KMS-11 (cell line): ENCODE data around the gene TCF12.
A peak's percentile ranks its signal among the peaks of the same experiment; 100 is the strongest.

Experiments used
- H2AFZ ChIP-seq: fragments of 200-600 bp; sonication (generic); 2 replicates; pipeline ENCODE4 v1.6.1; 2016; ENCODE audit warnings: antibody characterized with exemption, mixed run types, low read depth
- H3K27ac ChIP-seq: fragments of 200-600 bp; sonication (generic); 2 replicates; pipeline ENCODE4 v1.6.1; 2016; ENCODE audit warnings: mild to moderate bottlenecking, mixed run types
- H3K27me3 ChIP-seq: fragments of 200-600 bp; sonication (generic); 2 replicates; pipeline ENCODE4 v1.6.1; 2017; ENCODE audit warnings: mild to moderate bottlenecking, low read depth, mixed run types, moderate library complexity; ENCODE audit not compliant: insufficient read depth
- H3K36me3 ChIP-seq: fragments of 200-600 bp; sonication (generic); 2 replicates; pipeline ENCODE4 v1.6.1; 2017; ENCODE audit warnings: mild to moderate bottlenecking, mixed run types; ENCODE audit not compliant: insufficient read depth
- H3K4me1 ChIP-seq: fragments of 200-600 bp; sonication (generic); 2 replicates; pipeline ENCODE4 v1.6.1; 2016; ENCODE audit warnings: mild to moderate bottlenecking, low read depth, mixed run types; ENCODE audit not compliant: poor library complexity, severe bottlenecking
- H3K4me2 ChIP-seq: fragments of 200-600 bp; sonication (generic); 2 replicates; pipeline ENCODE4 v1.7.0; 2016; ENCODE audit warnings: mild to moderate bottlenecking, mixed run types
- H3K4me3 ChIP-seq: fragments of 200-600 bp; sonication (generic); IDR thresholded peaks from 2 replicates; pipeline ENCODE4 v1.6.1; 2017; ENCODE audit warnings: low read depth, low read length, mixed read lengths; ENCODE audit not compliant: insufficient read depth
- H3K79me2 ChIP-seq: fragments of 200-600 bp; sonication (generic); 2 replicates; pipeline ENCODE4 v1.6.1; 2016; ENCODE audit warnings: low read depth, mixed run types; ENCODE audit not compliant: insufficient read depth
- H3K9ac ChIP-seq: fragments of 200-600 bp; sonication (generic); 2 replicates; pipeline ENCODE4 v1.6.1; 2016; ENCODE audit warnings: mild to moderate bottlenecking, mixed run types
- H4K20me1 ChIP-seq: fragments of 200-600 bp; sonication (generic); 2 replicates; pipeline ENCODE4 v1.6.1; 2016; ENCODE audit warnings: mild to moderate bottlenecking, mixed run types; ENCODE audit not compliant: insufficient read depth
- CTCF ChIP-seq: fragments of 200-600 bp; sonication (generic); conservative IDR thresholded peaks from 2 replicates; pipeline ENCODE4 v1.6.1; 2017; ENCODE audit warnings: low read depth, mild to moderate bottlenecking, antibody characterized with exemption, low read length, moderate library complexity, mixed read lengths

TCF12 gene

GRCh38 chr15:56984681-56985481, 66.4 kb downstream of the TCF12 start:
- no peak overlapping the region for H2AFZ ChIP-seq
- no peaks in the 10 kb centered on the region for H3K36me3 ChIP-seq
- peaks cover 52% of the 10 kb centered on the region for H3K4me1 ChIP-seq
- H3K27ac ChIP-seq, result peak overlapping the region; percentile 18; the same call in 1 of the 2 replicates
- H3K9ac ChIP-seq, result no peak overlapping the region
- TF ChIP-seq CTCF, result no peak
- H4K20me1 ChIP-seq, result no peaks in the 10 kb centered on the region
- H3K27me3 ChIP-seq, result no peaks in the 10 kb centered on the region
- H3K4me2 ChIP-seq, result no peak overlapping the region
- no peak overlapping the region for H3K4me3 ChIP-seq
- H3K79me2 ChIP-seq, result no peaks in the 10 kb centered on the region; the same call in 1 of the 2 replicates

GRCh38 chr15:56985856-56986255, 67.4 kb downstream of the TCF12 start:
- TF ChIP-seq CTCF, result no peak
- H3K79me2 ChIP-seq, result no peaks in the 10 kb centered on the region; the same call in 1 of the 2 replicates
- no peak overlapping the region for H3K27ac ChIP-seq

GRCh38 chr15:56987286-56987685, 68.8 kb downstream of the TCF12 start:
- H3K79me2 ChIP-seq, result no peaks in the 10 kb centered on the region; the same call in 1 of the 2 replicates
- H3K4me2 ChIP-seq, result no peak overlapping the region
- no peak overlapping the region for H3K9ac ChIP-seq
- H3K4me3 ChIP-seq, result no peak overlapping the region
- no peak overlapping the region for H2AFZ ChIP-seq
- no peaks in the 10 kb centered on the region for H3K27me3 ChIP-seq
- H3K27ac ChIP-seq, result no peak overlapping the region
- no peak for TF ChIP-seq CTCF
- no peaks in the 10 kb centered on the region for H4K20me1 ChIP-seq
- peaks cover 52% of the 10 kb centered on the region for H3K4me1 ChIP-seq
- H3K36me3 ChIP-seq, result no peaks in the 10 kb centered on the region

More at GRCh38 chr15:56985856-56986255, 67.4 kb downstream of the TCF12 start:
- Histone ChIP-seq H3K4me1 (peaks cover 52% of the 10 kb centered on the region), H2AFZ (no peak overlapping the region), H3K36me3 (no peaks in the 10 kb centered on the region), H4K20me1 (no peaks in the 10 kb centered on the region), H3K9ac (no peak overlapping the region), H3K4me2 (peak overlapping the region; percentile 40), H3K27me3 (no peaks in the 10 kb centered on the region), H3K4me3 (no peak overlapping the region)

- Histone ChIP-seq H3K4me1 (peaks cover 52% of the 10 kb centered on the region), H4K20me1 (no peaks in the 10 kb centered on the region), H3K27me3 (no peaks in the 10 kb centered on the region), H3K4me2 (no peak overlapping the region), H3K4me3 (no peak overlapping the region), H3K79me2 (no peaks in the 10 kb centered on the region; the same call in 1 of the 2 replicates), H3K36me3 (no peaks in the 10 kb centered on the region), H3K9ac (no peak overlapping the region), H3K27ac (no peak overlapping the region), H2AFZ (no peak overlapping the region)
- no peak for TF ChIP-seq CTCF
Observed at GRCh38 chr15:56988219-56988618, 69.8 kb downstream of the TCF12 start.
